Esophagus squamous epithelium (tissue), 5 donors: ENCODE measurements around the gene SZRD1. TPM values are rescaled to one million over a fixed set of nuclear protein-coding genes. Genes with fewer than 3 reads are reported as not detected.

Source experiments
- DNase-seq: peaks from one replicate; lab custom pipeline; 2025; lab: John Stamatoyannopoulos, UW
- H3K27ac ChIP-seq, 4 donors: fragments of 200-600 bp; sonication (generic); one replicate each; pipeline ENCODE4 v1.5.1; 2016 to 2019; ENCODE audit warnings: mild to moderate bottlenecking in 1 of 4
- H3K27me3 ChIP-seq, 4 donors: fragments of 200-600 bp; sonication (generic); 1 replicate in 3 of 4; 2 replicates in 1 of 4; pipeline versions ENCODE4 v1.5.1 to v1.6.0; 2017 to 2021; ENCODE audit warnings: antibody characterized with exemption in 1 of 4
- H3K36me3 ChIP-seq, 3 donors: fragments of 200-600 bp; sonication (generic); one replicate each; pipeline ENCODE4 v1.5.1; 2016 to 2019
- H3K4me1 ChIP-seq, 3 donors: fragments of 200-600 bp; sonication (generic); one replicate each; pipeline ENCODE4 v1.5.1; 2017 to 2019
- H3K4me3 ChIP-seq, 4 donors: fragments of 200-600 bp; sonication (generic); 1 replicate in 3 of 4; 2 replicates in 1 of 4; pipeline ENCODE4 v1.5.1; 2016 to 2019; ENCODE audit warnings: mild to moderate bottlenecking in 2 of 4, moderate library complexity in 1 of 4
- H3K9me3 ChIP-seq, 3 donors: fragments of 200-600 bp; sonication (generic); one replicate each; pipeline ENCODE4 v1.5.1; 2016 to 2019
- POLR2A ChIP-seq, 4 donors: fragments of 450-650 bp; IDR thresholded peaks; one replicate each; pipeline ENCODE4 v1.6.1; 2017; ENCODE audit warnings: antibody characterized with exemption in 4 of 4, mild to moderate bottlenecking in 4 of 4, moderate library complexity in 3 of 4
- whole genome bisulfite sequencing, 2 donors: methylation state at CpG; one replicate each; pipeline ENCODE4 v1.1.5; 2018; 5-methylcytosine and 5-hydroxymethylcytosine counted together
- intact Hi-C: fragments of 100-400 bp; cut with DNase I; formaldehyde crosslinking; loops from one replicate; pipeline ENCODE4 v1.15.0; 2022
- total RNA-seq, 4 donors: library from RNA; depleted of rRNA; stranded (reverse); fragments of >200 nt; gene quantifications; one replicate each; pipeline ENCODE4 v1.1.0, GENCODE V29; 2016
- TF ChIP-seq, protein P1 (sequence below), 6 experiments: fragments of 450-650 bp in 4 of 6; fragments of 200-600 bp in 2 of 6; sonication (generic) in 2 of 6; IDR thresholded peaks; one replicate each; pipeline ENCODE4 v1.5.1; 2016 to 2019; ENCODE audit warnings: antibody characterized with exemption in 6 of 6, mild to moderate bottlenecking in 4 of 6, moderate library complexity in 4 of 6
- donor health status: DM: yes; HTN: yes; CAD: no.

SZRD1 gene
- total RNA-seq, 4 donors from 2014 or later = 51.7 to 65.0 (median 58.5) TPM

DNA sequence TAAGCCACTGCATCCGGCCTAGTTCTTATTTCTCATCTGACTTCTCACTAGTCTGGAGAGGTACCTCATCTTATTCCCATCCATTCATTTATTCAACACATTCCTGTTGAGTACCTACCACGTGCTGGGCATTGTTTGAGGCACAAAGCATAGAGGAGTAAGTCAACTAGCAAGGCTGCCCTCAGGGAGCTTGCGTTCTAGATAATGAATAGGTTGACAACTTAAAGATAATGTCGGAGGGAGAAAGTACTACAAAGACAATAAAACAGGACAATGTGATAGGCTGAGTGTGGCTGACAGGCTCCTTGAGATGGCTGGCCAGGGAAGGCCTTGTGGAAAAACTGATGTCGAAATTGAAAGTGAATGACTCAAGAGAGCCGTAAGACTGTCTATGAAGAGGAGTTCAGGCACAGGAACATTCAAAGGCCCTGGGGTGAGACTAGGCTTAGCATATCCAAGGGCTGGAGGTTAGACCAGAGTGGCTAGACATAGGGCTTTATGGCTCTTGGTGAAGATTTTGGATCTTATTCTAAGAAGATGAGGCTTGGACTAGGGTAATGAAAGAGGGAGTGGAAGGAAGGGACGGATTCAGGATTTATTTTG lies 51.9 kb downstream of the SZRD1 start:
- intact Hi-C loops = no loop called here
- H3K36me3 ChIP-seq = no peaks in the 10 kb centered on the region
- DNase-seq = no peak
- no peak overlapping the region for H3K4me3 ChIP-seq
- no peak overlapping the region for H3K27ac ChIP-seq
- H3K27me3 ChIP-seq = peaks cover 0 to 18% (median 0%) of the 10 kb centered on the region in 4 donors
- no peaks in the 10 kb centered on the region for H3K9me3 ChIP-seq
- WGBS, 2 donors = 68 to 84% methylated on average over 6 to 7 of the region's 7 CpGs
- peaks cover 0 to 7% (median 0%) of the 10 kb centered on the region in 3 donors for H3K4me1 ChIP-seq
- TF ChIP-seq, protein P1, sequence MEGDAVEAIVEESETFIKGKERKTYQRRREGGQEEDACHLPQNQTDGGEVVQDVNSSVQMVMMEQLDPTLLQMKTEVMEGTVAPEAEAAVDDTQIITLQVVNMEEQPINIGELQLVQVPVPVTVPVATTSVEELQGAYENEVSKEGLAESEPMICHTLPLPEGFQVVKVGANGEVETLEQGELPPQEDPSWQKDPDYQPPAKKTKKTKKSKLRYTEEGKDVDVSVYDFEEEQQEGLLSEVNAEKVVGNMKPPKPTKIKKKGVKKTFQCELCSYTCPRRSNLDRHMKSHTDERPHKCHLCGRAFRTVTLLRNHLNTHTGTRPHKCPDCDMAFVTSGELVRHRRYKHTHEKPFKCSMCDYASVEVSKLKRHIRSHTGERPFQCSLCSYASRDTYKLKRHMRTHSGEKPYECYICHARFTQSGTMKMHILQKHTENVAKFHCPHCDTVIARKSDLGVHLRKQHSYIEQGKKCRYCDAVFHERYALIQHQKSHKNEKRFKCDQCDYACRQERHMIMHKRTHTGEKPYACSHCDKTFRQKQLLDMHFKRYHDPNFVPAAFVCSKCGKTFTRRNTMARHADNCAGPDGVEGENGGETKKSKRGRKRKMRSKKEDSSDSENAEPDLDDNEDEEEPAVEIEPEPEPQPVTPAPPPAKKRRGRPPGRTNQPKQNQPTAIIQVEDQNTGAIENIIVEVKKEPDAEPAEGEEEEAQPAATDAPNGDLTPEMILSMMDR (IDR thresholded peaks at IDR 0.05) = no peak
- TF ChIP-seq POLR2A (IDR thresholded peaks at IDR 0.05) = no peak

DNA sequence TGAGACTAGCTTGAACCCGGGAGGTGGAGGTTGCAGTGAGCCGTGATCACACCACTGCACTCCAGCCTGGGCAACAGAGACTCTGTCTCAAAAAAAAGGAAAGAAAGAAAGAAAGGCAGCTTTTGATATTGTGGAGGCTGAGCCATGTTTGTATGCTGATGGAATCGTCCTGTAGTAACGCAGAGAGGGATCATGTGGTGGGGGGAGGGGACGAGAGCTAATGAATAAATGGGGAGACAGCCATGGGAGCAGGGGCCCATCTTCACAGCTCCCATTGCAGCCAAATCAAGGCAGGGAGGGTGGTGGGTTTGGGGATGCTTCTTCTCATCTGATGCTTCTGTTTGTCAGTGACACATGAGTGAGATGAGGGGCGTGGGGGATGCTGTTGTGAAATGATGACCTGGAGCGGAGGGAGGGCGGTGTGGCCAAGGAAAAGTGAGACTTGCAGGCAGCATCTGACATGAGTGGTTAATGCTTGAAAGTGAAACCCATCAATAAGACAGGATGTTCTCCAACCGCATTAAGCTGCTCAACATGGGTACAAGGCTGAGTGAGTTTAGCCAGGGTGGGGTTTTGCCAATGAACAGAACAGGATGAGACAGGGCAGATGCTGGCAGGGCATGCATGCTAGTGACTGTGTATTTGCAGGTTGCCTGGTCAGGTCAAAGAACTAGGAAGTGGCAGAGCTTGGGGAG lies 53.5 kb downstream of the SZRD1 start:
- WGBS, 2 donors = 44 to 54% methylated on average over 9 of the region's 9 CpGs
- Histone ChIP-seq H3K27ac (no peak overlapping the region), H3K27me3 (peaks cover 0 to 18% (median 0%) of the 10 kb centered on the region in 4 donors), H3K4me3 (no peak overlapping the region), H3K9me3 (no peaks in the 10 kb centered on the region), H3K4me1 (peaks cover 0 to 7% (median 0%) of the 10 kb centered on the region in 3 donors), H3K36me3 (no peaks in the 10 kb centered on the region)
- DNase-seq = peak; percentile 14
- TF ChIP-seq POLR2A (IDR thresholded peaks at IDR 0.05) = no peak
- TF ChIP-seq, protein P1 (IDR thresholded peaks at IDR 0.05) = no peak
- intact Hi-C loops = no loop called here

DNA sequence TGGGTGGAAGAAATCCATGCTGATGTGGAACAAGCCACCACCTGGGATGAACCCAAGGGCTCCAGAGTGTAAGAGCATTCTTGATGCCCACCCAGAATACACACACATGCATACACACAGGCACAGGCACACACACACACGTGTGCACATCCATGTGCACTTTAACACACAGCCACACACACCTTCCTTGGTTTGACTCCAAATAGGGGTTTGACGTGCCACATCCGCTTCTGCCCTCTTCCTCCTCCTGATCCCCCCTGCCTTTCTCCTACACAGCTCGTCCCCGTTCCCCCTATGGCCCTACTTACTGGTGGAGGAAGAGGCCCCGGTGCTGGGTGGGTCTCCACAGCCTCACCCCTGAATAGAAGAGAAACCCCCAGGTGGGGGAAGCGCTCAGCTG lies 54.2 kb downstream of the SZRD1 start:
- Histone ChIP-seq H3K9me3 (no peaks in the 10 kb centered on the region), H3K36me3 (no peaks in the 10 kb centered on the region), H3K4me3 (no peak overlapping the region), H3K27me3 (peaks cover 0 to 18% (median 0%) of the 10 kb centered on the region in 4 donors), H3K27ac (no peak overlapping the region), H3K4me1 (peaks cover 0 to 7% (median 0%) of the 10 kb centered on the region in 3 donors)
- intact Hi-C loops = no loop called here
- no peak for TF ChIP-seq POLR2A (IDR thresholded peaks at IDR 0.05)
- TF ChIP-seq, protein P1 (IDR thresholded peaks at IDR 0.05) = no peak
- WGBS, 2 donors = 72 to 77% methylated on average over 7 of the region's 7 CpGs
- DNase-seq = no peak

DNA sequence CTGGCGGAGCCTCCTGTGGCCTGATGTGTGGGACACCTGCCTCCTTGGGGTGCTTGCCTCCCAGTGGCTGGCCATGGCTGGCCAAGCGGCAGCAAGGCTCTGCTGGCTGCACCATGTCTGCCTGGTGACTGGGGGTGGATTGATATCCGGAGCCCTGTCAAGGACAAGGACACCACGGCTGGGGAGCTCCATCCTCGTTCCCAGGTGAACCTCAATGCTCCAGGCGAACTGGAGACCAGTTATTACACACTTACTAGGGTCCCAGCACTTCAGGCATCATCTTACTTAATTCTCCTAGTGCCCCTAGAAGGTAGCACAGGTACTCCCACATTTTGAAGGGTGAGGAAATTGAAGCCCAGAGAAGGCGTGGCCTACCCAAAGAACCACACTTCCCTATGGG lies 55.0 kb downstream of the SZRD1 start:
- intact Hi-C loops = no loop called here
- TF ChIP-seq, protein P1 (IDR thresholded peaks at IDR 0.05) = no peak
- no peak for TF ChIP-seq POLR2A (IDR thresholded peaks at IDR 0.05)

More for the DNA sequence above, 55.0 kb downstream of the SZRD1 start:
- Histone ChIP-seq H3K4me3 (no peak overlapping the region), H3K27me3 (peaks cover 0 to 18% (median 0%) of the 10 kb centered on the region in 4 donors), H3K9me3 (no peaks in the 10 kb centered on the region), H3K27ac (no peak overlapping the region), H3K36me3 (no peaks in the 10 kb centered on the region), H3K4me1 (peaks cover 0 to 7% (median 0%) of the 10 kb centered on the region in 3 donors)
- WGBS, 2 donors = 87 to 88% methylated on average over 4 to 7 of the region's 7 CpGs
- DNase-seq = no peak
